Activated CD8-positive, alpha-beta memory T cell treated with anti-CD3 and anti-CD28 coated beads, Interleukin-2, amount 50 U/mL, for 48 hours (primary cell): ENCODE results near the gene GAK.
"Not testable (repeated sequence)": the region's sequence is repeated elsewhere in the genome, so short reads cannot be mapped to it uniquely, and the experiment has no call there.

Experiments
- DNase-seq: peaks from one replicate; pipeline ENCODE4 v3.0.0-alpha.2; 2020

Gene GAK

DNA sequence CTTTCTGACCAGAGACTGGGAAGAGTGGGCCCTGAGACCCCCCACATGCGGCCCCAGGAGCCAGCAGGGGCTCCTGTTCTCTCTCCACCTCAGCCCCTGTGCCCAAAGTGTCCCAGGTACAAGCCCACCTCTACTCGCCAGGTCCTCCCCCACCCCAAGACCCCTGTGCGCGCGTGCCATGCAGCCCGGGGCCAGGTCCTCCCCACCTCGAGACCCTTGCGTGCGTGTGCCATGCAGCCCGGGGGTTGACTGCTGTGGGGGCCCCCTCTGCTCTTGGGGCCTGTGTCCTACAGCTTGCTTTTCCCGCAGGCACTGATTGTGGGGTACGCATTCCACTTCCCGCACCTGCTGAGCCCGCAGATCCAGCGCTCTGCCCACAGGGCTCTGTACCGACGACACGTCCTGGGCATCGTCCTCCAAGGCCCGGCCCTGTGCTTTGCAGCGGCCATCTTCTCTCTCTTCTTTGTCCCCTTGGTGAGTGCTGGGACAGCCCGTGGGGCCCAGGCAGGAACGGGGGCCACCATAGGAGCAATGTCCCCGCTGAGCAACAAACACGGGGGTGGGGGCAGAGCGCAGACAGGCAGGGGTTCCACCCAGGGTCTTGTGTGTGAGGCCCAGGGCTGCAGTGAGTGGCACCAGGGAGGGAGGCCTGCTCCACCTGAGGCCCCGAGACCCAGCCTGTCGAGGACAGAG is 20.9 kb upstream of the GAK start:
- DNase-seq = no peak

DNA sequence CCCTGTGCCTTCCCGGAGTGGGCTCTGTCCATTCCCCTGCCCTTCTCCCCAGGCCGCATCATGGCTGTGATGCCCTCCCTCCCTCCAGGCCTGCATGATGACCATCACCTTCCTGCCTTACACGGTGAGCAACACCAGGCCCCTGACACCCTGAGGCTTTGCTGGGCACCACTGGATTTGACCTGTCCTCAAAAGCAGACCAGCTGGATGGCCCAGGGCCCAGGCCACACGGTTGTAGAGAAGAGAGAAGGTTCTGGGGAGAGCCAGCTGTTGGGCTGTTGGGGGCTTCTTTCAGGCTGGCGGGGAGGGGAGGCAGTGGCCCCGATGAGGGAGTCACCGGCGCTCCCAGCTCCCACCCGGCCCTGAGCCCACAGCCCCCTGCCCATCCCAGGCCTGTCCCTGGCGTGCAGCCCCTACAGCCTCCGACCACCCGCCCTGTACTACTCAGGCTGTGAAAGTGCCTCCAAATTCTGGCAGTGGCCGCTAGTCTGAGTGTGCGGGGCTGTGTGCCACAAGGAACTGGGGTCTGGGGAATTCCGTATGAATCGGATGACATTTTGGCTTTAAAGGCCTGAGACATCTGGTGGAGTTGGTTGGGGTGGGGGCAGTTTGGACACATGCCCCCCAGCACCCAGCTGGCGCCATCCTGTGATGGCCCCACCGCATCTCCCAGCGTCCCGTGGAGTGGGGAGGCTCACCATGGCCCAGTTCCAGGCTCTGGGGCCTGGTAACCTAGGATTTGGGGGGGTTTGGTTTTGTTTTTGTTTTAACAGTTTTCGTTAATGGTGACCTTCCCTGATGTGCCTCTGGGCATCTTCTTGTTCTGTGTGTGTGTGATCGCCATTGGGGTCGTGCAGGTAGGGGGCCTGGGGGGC is 19.7 kb upstream of the GAK start:
- no peak for DNase-seq

DNA sequence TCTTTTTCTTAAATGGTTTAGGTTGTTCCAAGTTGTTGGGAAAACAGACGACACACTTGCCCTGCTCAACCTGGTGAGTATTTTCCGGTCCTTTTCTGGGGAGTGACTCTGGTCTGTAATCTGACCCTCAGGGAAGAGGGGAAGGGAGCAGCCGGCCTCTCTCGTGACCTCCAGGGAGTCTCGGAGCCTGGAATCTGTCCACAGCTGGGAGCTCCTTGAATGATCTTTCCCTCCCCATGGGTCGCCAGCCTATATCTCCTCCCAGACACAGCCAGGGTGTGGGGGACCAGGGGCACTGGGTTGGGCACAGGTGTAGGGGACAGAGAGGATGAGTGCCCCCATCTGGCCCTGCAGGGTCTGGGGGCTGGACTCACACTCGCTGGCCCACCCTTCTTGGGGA is 19.1 kb upstream of the GAK start:
- no peak for DNase-seq

DNA sequence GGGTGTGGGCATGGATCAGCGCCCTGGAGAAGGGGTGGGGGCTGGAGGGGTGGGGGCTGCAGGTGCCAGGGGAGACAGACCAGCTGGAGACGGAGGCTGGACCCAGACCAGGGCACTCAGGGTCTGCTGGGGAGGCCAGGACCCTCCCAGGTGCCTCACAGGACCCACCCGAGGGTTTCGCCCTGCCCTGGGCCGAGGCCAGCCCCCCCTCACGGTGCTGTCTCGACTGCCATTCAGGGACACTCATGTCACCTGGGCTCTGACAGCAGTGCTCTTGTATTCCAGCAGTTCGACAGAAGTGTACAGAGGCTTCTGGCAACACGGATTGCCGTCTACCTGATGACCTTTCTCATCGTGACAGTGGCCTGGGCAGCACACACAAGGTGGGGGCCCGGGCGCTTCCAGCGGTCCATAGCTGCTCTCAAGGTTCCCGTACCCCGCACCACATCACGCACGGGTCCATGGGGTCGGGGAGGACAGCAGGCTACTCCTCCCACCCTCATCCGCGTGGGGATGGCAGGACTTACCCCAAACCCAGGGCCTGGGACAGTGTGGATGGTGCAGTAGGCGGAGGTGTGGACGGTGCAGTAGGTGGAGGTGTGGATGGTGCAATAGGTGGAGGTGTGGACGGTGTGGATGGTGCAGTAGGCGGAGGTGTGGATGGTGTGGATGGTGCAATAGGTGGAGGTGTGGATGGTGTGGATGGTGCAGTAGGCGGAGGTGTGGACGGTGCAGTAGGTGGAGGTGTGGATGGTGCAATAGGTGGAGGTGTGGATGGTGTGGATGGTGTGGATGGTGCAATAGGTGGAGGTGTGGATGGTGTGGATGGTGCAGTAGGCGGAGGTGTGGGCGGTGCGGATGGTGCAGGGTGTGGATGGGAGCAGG is 18.3 kb upstream of the GAK start:
- no peak for DNase-seq

DNA sequence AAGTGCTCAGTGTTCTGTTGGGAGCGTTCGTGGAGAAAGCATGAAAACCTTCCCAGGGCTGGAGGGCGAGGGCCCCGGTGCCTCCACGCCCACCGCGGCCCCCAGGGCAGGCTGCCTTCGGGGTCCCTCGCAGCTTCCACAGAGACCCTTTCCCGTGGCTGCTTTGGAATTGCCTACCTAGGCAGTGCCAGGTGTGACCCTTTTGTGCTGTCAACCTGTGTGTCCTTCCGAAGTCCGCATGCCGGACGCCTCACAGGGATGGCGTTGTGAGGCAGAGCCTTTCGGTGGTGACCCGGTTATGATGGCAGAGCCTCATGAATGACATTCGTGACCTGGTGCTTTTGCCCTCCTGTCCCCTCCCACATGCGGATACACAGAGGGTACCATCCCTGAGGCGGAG is 17.5 kb upstream of the GAK start:
- DNase-seq = no peak

DNA sequence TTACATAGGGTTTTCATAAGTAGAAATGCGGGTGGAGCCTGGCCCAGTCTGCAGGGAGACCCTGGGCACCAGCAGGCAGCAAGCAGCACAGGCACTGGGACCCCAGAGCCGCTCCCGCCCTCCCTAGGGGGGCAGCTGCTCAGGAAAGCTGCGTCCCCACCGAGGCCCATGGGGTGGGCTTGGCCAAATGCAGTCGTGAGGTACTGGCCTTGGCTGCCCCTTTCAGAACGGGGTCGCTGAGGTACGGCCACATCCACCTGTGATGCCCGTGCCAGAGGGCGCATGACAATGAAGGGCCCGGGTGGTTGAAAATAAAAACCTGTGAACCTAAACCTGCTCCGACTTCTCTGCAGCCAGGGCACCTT is 16.8 kb upstream of the GAK start:
- DNase-seq = no peak

DNA sequence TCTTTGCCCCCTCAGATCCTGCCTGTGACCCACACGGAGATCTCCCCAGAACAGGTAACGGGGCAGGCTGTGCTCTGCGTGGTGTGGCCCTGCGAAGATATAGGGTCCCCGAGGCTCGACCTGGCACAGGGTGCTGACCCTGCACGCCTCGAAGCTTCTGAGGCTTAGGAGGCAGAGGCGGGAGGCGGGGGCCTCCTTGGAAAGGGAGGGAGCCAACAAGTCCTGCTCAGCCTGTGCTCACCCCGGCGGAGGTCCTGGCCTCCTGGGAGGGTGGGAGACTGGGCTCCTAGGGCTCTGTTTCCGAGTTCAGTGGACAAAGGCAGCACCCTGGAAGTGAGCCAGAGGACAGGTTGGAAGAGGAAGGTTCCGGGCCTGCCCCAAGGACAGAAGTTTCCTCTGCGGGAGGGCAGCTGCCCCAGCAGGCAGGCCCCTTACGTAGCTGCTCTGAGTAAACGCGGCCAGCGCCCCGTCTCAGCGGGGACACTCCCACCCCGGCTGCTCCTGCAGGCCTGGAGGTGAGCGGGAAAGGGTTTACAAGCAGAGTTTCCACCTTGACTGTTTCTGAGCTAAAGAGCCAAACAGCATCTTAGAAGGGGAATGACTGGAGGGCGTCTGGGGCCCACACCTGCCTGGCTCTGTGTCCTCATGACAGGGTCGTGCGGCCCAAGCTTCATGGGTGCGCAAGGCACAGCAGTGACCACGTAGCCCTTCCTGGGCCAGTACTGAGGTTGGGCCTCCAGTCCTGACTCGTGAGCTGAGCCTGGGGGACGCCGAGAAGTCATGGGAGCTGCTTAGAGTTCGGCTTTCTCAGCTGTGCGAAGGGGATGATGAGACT is 16.2 kb upstream of the GAK start:
- DNase-seq = no peak

DNA sequence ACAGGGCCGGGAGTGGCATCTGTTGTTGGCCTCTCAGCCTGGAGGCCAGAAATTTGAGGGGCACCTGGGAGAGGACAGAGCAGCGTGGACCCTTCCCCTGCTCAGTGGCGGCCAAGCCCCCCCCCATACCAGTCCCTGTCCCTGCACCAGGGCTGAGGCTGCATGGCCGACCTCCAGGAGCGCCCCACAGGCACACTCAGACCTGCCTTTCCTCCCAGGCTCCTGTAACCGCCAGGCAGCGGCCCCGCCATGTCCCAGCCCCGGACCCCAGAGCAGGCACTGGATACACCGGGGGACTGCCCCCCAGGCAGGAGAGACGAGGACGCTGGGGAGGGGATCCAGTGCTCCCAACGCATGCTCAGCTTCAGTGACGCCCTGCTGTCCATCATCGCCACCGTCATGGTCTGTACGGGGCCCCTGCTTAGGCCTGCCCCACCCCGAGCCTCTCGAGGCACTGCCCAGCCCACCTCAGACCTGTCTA is 15.4 kb upstream of the GAK start:
- DNase-seq = no peak

DNA sequence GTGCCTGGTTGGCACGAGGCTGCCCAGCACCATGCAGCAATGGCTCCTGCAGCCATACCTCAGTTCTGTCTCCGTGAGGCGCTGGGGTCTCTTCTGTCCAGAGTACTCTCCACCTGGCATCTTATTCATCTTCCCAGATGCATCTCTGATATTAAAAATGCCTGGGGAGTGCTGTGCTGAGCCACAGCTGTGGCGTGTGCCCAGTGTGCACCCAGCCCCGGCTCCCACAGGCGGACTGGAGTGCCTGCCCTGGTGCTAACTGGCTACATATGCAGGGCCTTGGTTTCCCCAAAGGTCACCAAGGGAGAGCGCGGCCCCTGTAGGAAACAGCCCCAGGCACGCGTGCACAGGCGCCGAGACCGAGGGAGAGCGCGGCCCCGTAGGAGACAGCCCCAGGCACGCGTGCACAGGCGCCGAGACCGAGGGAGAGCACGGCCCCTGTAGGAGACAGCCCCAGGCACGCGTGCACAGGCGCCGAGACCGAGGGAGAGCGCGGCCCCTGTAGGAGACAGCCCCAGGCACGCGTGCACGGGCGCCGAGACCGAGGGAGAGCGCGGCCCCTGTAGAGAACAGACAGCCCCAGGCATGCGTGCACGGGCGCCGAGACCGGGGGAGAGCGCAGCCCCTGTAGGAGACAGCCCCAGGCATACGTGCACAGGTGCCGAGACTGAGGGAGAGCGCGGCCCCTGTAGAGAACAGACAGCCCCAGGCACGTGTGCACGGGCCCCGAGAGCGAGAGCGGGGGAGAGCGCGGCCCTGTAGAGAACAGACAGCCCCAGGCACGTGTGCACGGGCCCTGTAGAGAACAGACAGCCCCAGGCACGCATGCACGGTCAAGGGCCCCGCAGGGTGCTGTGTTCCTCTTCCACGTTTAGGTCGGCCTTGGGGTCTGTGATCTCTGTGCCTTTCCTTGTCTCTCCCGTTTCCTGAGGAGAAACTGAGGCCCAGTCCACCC is 14.7 kb upstream of the GAK start:
- no peak for DNase-seq

DNA sequence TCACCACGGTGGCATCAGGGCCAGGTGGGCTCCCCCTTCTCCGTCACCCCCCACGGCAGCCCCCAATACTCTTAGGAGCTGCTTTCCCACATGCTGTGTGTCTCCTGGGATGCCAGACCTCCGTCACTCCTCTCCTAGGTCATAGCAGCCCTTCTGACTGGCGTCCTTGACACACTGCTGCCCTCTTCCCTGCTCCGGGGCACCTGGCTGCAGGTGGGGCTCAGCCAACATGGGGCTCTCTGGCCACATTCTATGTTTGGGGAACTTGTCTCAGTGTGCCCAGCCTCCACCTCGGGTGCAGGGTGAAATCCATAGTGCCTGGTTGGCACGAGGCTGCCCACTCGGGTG is 14.0 kb upstream of the GAK start:
- no peak for DNase-seq

DNA sequence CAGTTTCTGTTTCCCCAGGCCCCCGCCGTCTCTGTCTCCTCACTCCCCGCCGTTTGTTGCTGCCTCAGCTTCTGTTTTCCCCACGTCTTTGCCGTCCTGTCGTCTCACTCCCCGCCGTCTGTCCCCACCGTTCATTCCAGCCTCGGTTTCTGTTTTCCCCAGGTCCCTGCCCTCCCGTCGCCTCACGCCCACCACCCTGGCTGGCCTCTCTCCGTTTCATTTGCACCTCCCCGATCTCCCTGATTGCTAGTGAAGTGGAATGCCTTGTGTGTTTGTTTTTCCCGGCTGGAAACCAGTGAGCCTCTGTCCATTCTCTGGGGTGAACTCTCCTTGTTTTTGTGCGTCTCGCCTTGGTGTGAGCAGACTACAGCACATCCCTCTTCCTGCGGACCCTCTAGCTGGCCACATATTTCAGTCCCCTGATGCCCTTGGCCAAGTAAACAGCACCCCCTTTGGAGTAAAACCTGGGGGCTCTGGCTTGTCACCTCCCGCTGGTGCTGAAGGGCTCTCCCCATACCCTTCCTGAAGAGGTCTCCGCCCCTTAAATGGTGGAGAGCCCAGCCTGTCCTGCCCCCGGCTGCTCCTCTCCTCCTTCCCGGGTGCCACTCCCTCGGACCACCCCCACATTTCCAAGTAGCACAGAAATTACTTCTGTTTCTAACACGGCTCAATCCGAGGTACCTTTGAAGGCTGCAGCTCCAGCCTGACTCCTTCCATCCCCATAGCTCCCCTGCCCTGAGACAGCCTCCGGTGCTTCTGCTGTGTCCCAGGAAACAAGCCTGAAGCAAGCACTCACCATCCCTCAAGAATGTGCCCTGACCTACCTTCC is 13.4 kb upstream of the GAK start:
- DNase-seq = no peak

DNA sequence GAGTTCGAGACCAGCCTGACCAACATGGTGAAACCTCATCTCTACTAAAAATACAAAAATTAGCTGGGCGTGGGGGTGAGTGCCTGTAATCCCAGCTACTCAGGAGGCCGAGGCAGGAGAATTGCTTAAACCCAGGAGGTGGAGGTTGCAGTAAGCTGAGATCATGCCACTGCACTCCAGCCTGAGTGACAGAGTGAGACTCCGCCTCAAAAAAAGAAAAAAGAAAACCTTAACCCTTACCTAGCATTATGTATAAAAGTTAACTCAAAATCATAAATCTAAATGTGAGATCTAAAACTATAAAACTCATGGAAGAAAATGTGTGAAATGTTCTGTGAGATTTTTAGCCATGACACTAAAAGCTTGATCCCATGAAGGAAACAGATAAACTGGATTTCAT is 7.4 kb upstream of the GAK start:
- DNase-seq = not testable (repeated sequence)

DNA sequence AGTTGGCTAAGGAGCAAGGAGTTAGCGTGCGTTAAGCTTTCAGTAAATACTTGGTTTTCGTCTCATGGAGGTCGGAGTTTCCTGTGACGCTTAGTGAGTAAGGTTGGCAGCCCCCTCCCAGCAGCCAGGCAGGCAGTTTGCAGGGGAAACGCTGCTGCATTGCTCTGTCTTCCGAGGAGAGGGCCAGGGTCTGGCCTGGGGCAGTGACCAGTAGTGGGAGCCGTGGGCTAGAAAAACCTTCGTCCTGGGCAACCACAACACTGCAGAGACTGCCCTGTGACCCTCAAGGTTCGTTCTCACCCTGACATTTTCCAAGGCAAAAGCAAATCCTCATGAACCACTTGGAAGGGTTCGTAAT is 576 bp upstream of the GAK start:
- no peak for DNase-seq

DNA sequence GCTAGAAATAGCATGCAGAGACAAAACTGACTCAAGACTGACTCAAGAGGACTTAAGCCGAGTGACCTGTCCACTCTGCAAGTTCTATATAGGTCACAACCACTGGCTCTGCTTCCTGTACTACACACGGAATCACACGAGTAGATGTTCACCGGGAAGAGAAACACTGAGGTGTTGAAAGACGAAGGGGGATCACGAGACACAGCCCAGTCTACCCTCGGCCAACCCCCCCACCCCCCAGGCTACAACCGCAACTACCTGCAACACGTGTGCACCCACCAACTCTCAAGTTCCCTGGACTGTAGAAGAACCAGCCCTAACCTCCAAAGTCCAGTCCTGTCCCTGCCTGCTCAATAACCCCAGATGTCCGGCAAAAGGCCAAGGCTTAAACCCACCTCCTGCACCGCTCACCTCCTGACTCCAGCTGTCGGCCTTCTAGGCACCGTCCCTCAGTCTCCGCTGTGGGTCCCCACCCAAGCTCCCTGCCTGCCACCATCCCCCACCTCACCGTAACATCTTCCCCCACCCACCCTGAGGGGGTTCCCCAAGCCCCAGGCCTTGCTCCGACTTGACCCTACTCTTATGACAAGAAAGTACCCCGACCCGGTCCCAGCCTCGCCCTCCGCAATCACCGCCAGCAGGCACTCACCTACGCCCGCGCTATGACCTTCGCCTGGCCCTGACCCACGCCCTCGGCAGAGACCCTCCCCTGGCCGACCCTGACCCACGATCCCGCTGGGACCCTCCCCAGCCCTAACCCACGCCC is 739 bp downstream of the GAK start:
- no peak for DNase-seq

DNA sequence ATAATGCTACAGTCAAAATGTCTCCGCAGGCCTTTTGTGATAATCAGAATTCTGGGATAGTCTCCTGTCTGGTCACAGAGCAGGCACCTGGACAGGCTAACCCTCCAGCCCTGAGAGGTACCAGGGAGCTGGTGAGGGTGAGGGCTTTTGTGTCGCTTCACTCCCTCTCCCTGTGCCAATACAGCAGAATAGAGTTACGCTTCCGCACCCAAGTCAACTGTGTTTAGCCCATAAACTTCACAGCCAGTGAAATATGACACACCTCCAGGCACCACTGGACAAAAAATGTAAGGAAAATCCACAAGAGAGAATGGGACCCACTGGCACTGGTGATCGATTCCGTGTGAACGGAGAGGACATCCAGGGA is 1.3 kb downstream of the GAK start:
- DNase-seq = no peak

DNA sequence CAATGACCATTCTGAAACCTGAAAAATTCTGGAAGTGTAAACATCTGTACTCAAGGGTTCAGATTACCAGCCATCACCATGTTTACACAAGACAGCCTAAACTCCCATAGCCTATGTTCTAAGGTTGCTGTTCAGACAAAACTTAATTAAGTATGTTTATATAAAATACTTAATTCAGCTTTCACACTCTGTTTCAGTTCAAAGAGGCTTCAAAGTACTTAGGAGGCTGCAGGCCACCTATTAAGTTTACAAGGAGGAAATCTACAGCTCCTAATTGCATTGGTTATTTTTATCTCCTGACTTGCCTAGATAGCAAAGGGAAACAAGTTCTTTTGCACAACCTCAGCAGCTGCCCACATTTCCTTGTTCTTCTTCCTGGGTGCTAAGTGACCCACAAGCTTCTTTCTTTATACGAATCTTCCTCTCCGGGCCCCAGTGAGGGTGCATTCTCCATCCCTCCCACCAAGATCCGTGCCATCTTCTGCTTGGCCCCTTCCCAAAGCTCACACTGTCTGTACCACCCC is 2.0 kb downstream of the GAK start:
- no peak for DNase-seq

DNA sequence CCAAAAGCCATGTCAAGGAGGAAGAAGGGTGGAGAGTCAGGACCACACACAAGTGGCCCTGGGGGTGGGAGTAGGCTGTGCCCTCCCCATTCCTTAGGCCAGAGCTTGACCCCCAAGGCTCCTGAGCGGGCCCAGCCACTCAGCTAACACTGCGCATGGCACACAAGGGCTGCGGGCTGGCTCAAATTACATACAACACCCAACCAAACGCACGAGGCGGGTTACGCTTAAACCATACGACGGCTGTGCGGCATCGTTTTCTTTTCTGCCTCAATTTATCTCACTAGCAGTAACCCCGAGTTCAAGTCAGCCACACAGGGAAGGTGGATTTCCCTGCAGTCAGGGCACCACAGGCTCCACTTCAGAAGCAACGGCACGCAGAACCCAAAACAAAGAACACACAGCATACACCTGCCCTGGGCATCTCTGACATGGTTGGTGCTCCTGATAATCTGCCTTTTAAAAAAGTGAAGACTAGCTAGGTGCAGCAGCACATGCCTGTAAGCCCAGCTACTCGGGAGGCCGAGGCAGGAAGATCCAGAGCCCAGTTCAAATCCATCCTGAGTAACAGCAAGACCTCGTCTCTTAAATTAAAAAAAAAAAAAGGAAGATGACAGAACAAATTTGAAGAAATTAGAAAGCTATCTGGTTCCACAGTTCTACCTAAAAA is 2.9 kb downstream of the GAK start:
- DNase-seq = no peak

DNA sequence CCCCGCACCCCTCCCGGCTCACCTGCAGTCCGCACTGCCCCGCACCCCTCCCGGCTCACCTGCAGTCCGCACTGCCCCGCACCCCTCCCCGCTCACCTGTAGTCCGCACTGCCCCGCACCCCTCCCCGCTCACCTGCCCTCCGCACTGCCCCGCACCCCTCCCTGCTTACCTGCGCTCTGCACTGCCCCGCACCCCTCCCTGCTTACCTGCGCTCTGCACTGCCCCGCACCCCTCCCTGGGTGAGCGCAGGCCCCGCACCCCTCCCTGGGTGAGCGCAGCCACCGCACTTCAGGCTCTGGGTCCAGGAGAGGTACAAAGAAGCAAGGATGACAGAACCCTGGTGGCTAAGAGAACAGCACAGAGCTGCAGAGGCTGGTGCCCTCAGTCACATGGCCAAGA is 4.5 kb downstream of the GAK start:
- not testable (repeated sequence) for DNase-seq

DNA sequence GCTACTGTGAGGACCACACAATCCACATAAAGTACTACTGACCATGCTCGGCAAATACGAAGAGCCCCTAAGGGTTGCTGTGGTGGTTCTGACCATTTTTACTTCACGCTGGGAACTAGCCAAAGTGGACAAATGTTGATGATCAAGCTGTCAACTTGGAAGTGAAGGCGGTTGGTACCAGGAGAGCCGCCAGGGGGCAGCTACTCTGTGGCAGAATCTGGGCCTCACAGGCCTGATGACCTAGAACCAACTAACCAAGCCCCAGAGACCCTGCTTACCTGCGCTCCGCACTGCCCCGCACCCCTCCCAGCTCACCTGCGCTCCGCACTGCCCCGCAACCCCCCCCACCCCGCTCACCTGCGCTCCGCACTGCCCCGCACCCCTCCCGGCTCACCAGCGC is 5.6 kb downstream of the GAK start:
- no peak for DNase-seq
